Panc1 (cell line): ENCODE measurements around the gene SRC.

Source experiments
- CTCF ChIP-seq: fragments of 450-650 bp; IDR thresholded peaks from 2 replicates; pipeline ENCODE4 v1.5.1; 2017; ENCODE audit warnings: mild to moderate bottlenecking
- POLR2AphosphoS5 ChIP-seq: IDR thresholded peaks from 2 replicates; pipeline ENCODE4 v1.6.1; 2012; ENCODE audit warnings: mild to moderate bottlenecking, low read depth, low read length, moderate library complexity
- REST ChIP-seq, 2 experiments: IDR thresholded peaks; 2 replicates each; pipeline ENCODE4 v1.6.1; 2011 to 2012; ENCODE audit warnings: low read depth in 2 of 2, control low read depth in 1 of 2, low read length in 1 of 2, mild to moderate bottlenecking in 1 of 2, moderate library complexity in 1 of 2; ENCODE audit not compliant: insufficient read depth in 1 of 2
- SIN3A ChIP-seq: IDR thresholded peaks from 2 replicates; pipeline ENCODE4 v1.6.1; 2012; ENCODE audit warnings: low read depth, mild to moderate bottlenecking, low read length, moderate library complexity, borderline replicate concordance; ENCODE audit not compliant: insufficient read depth
- TCF7L2 ChIP-seq: IDR thresholded peaks from 2 replicates; pipeline ENCODE4 v1.6.1; 2011; ENCODE audit warnings: mild to moderate bottlenecking, low read depth, low read length, inconsistent platforms

- no peak for TF ChIP-seq CTCF
- no peak for TF ChIP-seq POLR2AphosphoS5
- no peak for TF ChIP-seq TCF7L2
- TF ChIP-seq REST (IDR thresholded peaks at IDR 0.05; ENCODE audit: insufficient read depth in 1 of 2, low read depth in 2 of 2, low read length in 1 of 2): no peak
- TF ChIP-seq SIN3A: no peak
Measured at GRCh38 chr20:37452236-37452635, 106.3 kb downstream of the SRC start.
